GM23338 (cell line): ENCODE results near the gene ETFBKMT. TPM values are rescaled to one million over a fixed set of nuclear protein-coding genes. Genes with fewer than 3 reads are reported as not detected.
"Not testable (repeated sequence)": the region's sequence is repeated elsewhere in the genome, so short reads cannot be mapped to it uniquely, and the experiment has no call there.

ENCODE experiments used
- ATAC-seq: fragments of 200-7000 bp; cut with Tn5 transposase; 3 replicates; pipeline ENCODE4 v1.9.1; 2020
- DNase-seq: peaks from one replicate; pipeline ENCODE4 v3.0.0-alpha.2; 2015; ENCODE audit warnings: low spot score
- H2AFZ ChIP-seq: fragments of 200-600 bp; sonication (generic); 2 replicates; pipeline ENCODE4 v1.8.0; 2016; ENCODE audit warnings: antibody characterized with exemption, mild to moderate bottlenecking, moderate library complexity
- H3F3A ChIP-seq: fragments of 200-600 bp; sonication (generic); replicated peaks from 2 replicates; pipeline ENCODE4 v1.8.0; 2017; ENCODE audit warnings: antibody characterized with exemption, mixed run types, low read depth
- H3K27ac ChIP-seq: fragments of 200-600 bp; sonication (generic); 2 replicates; pipeline ENCODE4 v1.6.1; 2016; ENCODE audit warnings: low read depth
- H3K27me3 ChIP-seq: fragments of 200-600 bp; sonication (generic); 2 replicates; pipeline ENCODE4 v1.8.0; 2016; ENCODE audit warnings: mild to moderate bottlenecking, mixed run types, moderate library complexity; ENCODE audit not compliant: insufficient read depth
- H3K36me3 ChIP-seq: fragments of 200-600 bp; sonication (generic); 2 replicates; pipeline ENCODE4 v1.8.0; 2016; ENCODE audit warnings: mild to moderate bottlenecking; ENCODE audit not compliant: insufficient read depth
- H3K4me1 ChIP-seq: fragments of 200-600 bp; sonication (generic); 2 replicates; pipeline ENCODE4 v1.8.0; 2016; ENCODE audit warnings: mild to moderate bottlenecking, moderate library complexity; ENCODE audit not compliant: insufficient read depth
- H3K4me2 ChIP-seq: fragments of 200-600 bp; sonication (generic); 2 replicates; pipeline ENCODE4 v1.7.1; 2017; ENCODE audit warnings: mixed run types
- H3K4me3 ChIP-seq: fragments of 200-600 bp; sonication (generic); 2 replicates; pipeline ENCODE4 v1.6.1; 2016; ENCODE audit warnings: mixed run types
- H3K79me2 ChIP-seq: fragments of 200-600 bp; sonication (generic); replicated peaks from 2 replicates; pipeline ENCODE4 v1.8.0; 2017; ENCODE audit warnings: mild to moderate bottlenecking; ENCODE audit not compliant: insufficient read depth
- H3K9me2 ChIP-seq: fragments of 200-600 bp; sonication (generic); 2 replicates; pipeline ENCODE4 v1.8.0; 2017; ENCODE audit not compliant: insufficient read depth
- H4K20me1 ChIP-seq: fragments of 200-600 bp; sonication (generic); replicated peaks from 2 replicates; pipeline ENCODE4 v1.8.0; 2017; ENCODE audit warnings: mild to moderate bottlenecking; ENCODE audit not compliant: insufficient read depth
- H3K27ac Mint-ChIP-seq: 2 replicates; pipeline ENCODE4 v1.8.0; 2020; ENCODE audit warnings: inconsistent platforms, mild to moderate bottlenecking, moderate library complexity, mixed read lengths
- H3K27me3 Mint-ChIP-seq: 3 replicates; pipeline ENCODE4 v1.8.0; 2022; ENCODE audit warnings: low read depth, mild to moderate bottlenecking, moderate library complexity, mixed read lengths, inconsistent platforms; ENCODE audit not compliant: insufficient read depth, poor library complexity
- H3K36me3 Mint-ChIP-seq: 3 replicates; pipeline ENCODE4 v1.8.0; 2021; ENCODE audit warnings: low read depth, mild to moderate bottlenecking, inconsistent platforms, moderate library complexity, mixed read lengths
- H3K4me1 Mint-ChIP-seq: 3 replicates; pipeline ENCODE4 v1.8.0; 2020; ENCODE audit warnings: mild to moderate bottlenecking, inconsistent platforms, mixed read lengths
- H3K4me3 Mint-ChIP-seq: 3 replicates; pipeline ENCODE4 v1.8.0; 2021; ENCODE audit warnings: moderate library complexity, mild to moderate bottlenecking, inconsistent platforms, mixed read lengths
- H3K9me3 Mint-ChIP-seq: 3 replicates; pipeline ENCODE4 v1.8.0; 2020; ENCODE audit warnings: moderate library complexity, mild to moderate bottlenecking, inconsistent platforms, mixed read lengths
- CTCF ChIP-seq, 2 experiments: fragments of 200-600 bp in 1 of 2; sonication (generic) in 1 of 2; conservative IDR thresholded peaks; 2 replicates each; pipeline versions ENCODE4 v1.5.1 to v1.6.1; 2016 to 2017; ENCODE audit warnings: antibody characterized with exemption in 2 of 2, low read depth in 2 of 2, mild to moderate bottlenecking in 2 of 2, moderate library complexity in 1 of 2
- EZH2 ChIP-seq: fragments of 200-600 bp; sonication (generic); IDR thresholded peaks from one replicate; pipeline ENCODE4 v1.8.0; 2017; ENCODE audit warnings: antibody characterized with exemption, mild to moderate bottlenecking, low read depth; ENCODE audit not compliant: unreplicated experiment
- EZH2phosphoT487 ChIP-seq: fragments of 200-600 bp; sonication (generic); IDR thresholded peaks from one replicate; pipeline ENCODE4 v1.8.1; 2018; ENCODE audit warnings: antibody characterized with exemption; ENCODE audit not compliant: unreplicated experiment
- NANOG ChIP-seq: IDR thresholded peaks from 2 replicates; pipeline ENCODE4 v1.6.1; 2016; ENCODE audit warnings: antibody characterized with exemption, borderline replicate concordance
- POLR2AphosphoS5 ChIP-seq: IDR thresholded peaks from 2 replicates; pipeline ENCODE4 v1.6.1; 2016; ENCODE audit warnings: antibody characterized with exemption, low read depth
- STAT1 ChIP-seq: IDR thresholded peaks from one replicate; pipeline ENCODE4 v1.6.1; 2016; ENCODE audit warnings: antibody characterized with exemption; ENCODE audit not compliant: unreplicated experiment
- ZNF114 ChIP-seq: fragments of 250-450 bp; sonication (Bioruptor Pico); IDR thresholded peaks from 2 replicates; pipeline ENCODE4 v1.5.0; 2020; ENCODE audit warnings: mild to moderate bottlenecking, moderate library complexity
- polyA plus RNA-seq: library from polyadenylated mRNA; unstranded; fragments of >200 nt; fragmentation: Nextera tagmentation; extraction: Ambion mirVana; gene quantifications from 2 replicates; pipeline ENCODE4 v1.2.1, GENCODE V29; 2016
- total RNA-seq: library from RNA; depleted of rRNA; stranded (reverse); fragments of >200 nt; shearing (Covaris generic); gene quantifications from 2 replicates; pipeline ENCODE4 v1.2.3, GENCODE V29; 2014

Gene ETFBKMT
- total and polyA plus RNA-seq, 2 experiments from 2014 or later: 0.79 to 3.2 TPM

- no peak overlapping the region for H3K4me3 Mint-ChIP-seq
- Histone ChIP-seq H3K4me1 (peaks cover 10% of the 10 kb centered on the region), H3K4me2 (no peak overlapping the region), H4K20me1 (no peaks in the 10 kb centered on the region), H3K79me2 (no peaks in the 10 kb centered on the region), H3F3A (no peaks in the 10 kb centered on the region), H3K9me2 (no peaks in the 10 kb centered on the region; the same call in 1 of the 2 replicates), H2AFZ (no peak overlapping the region), H3K36me3 (peaks cover 4% of the 10 kb centered on the region; the same call in 1 of the 2 replicates), H3K4me3 (no peak overlapping the region), H3K27ac (no peak overlapping the region), H3K27me3 (no peaks in the 10 kb centered on the region)
- no peaks in the 10 kb centered on the region for H3K4me1 Mint-ChIP-seq
- H3K27me3 Mint-ChIP-seq: peaks cover 3% of the 10 kb centered on the region
- no peak overlapping the region for H3K27ac Mint-ChIP-seq
- H3K9me3 Mint-ChIP-seq: peaks cover 35% of the 10 kb centered on the region
- DNase-seq (no peak), ATAC-seq (no peak)
- no peak for TF ChIP-seq ZNF114 (CRISPR knock-in tag)
- TF ChIP-seq EZH2: no peak
- no peak for TF ChIP-seq EZH2phosphoT487
- no peak for TF ChIP-seq STAT1
- peaks cover 55% of the 10 kb centered on the region for H3K36me3 Mint-ChIP-seq
These were observed 26.3 kb downstream of the ETFBKMT start for GRCh38 chr12:31685801-31686200.

DNA sequence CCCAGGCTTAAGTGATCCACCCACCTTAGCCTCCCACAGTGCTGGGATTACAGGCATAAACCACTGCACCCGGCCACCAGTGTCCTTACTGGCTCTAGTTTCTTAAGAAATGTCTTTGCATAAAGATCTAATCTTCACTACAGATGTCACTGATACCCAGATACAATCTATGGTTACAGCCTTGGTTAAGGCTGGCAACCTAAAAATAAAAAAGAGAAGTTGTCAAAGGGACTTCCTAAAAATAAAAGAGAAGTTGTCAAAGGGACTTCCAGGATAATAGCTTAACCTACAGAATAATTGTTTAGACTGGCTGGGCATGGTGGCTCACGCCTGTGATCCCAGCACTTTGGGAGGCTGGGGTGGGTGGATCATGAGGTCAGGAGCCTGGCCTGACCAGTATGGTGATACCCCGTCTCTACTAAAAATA is 27.6 kb downstream of the ETFBKMT start:
- no peaks in the 10 kb centered on the region; the same call in 1 of the 2 replicates for H3K9me2 ChIP-seq
- Mint-ChIP-seq H3K4me3 (no peak overlapping the region), H3K27me3 (peaks cover 3% of the 10 kb centered on the region), H3K36me3 (peaks cover 56% of the 10 kb centered on the region), H3K9me3 (peaks cover 32% of the 10 kb centered on the region), H3K27ac (no peak overlapping the region), H3K4me1 (no peaks in the 10 kb centered on the region)
- no peak overlapping the region for H2AFZ ChIP-seq
- no peaks in the 10 kb centered on the region for H3K27me3 ChIP-seq
- no peak for ATAC-seq
- H4K20me1 ChIP-seq: no peaks in the 10 kb centered on the region
- no peak overlapping the region for H3K4me3 ChIP-seq
- no peak overlapping the region for H3K27ac ChIP-seq
- DNase-seq: no peak
- TF ChIP-seq NANOG: no peak
- TF ChIP-seq POLR2AphosphoS5: no peak
- no peak for TF ChIP-seq CTCF (conservative IDR thresholded peaks at IDR 0.05; ENCODE audit: low read depth in 2 of 2)
- H3K36me3 ChIP-seq: peaks cover 4% of the 10 kb centered on the region; the same call in 1 of the 2 replicates
- H3F3A ChIP-seq: no peaks in the 10 kb centered on the region
- H3K79me2 ChIP-seq: no peaks in the 10 kb centered on the region
- peaks cover 6% of the 10 kb centered on the region; the same call in 1 of the 2 replicates for H3K4me1 ChIP-seq
- H3K4me2 ChIP-seq: no peak overlapping the region

DNA sequence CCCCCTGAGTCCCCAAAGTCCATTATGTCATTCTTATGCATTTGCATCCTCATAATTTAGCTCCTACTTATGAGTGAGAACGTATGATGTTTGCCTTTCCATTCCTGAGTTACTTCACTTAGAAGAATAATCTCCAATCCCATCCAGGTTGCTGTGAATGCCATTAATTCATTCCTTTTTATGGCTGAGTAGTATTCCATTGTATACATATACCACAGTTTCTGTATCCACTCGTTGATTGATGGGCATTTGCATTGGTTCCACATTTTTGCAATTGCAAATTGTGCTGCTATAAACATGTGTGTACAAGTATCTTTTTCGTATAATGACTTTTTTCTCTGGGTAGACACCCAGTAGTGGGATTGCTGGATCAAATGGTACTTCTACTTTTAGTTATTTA is 30.4 kb downstream of the ETFBKMT start:
- not testable (repeated sequence) for H3K9me3 Mint-ChIP-seq, DNase-seq

More for the DNA sequence above, 30.4 kb downstream of the ETFBKMT start:
- H3K27me3 ChIP-seq, H3K4me3 Mint-ChIP-seq, H3K4me1 Mint-ChIP-seq, H3K4me1 ChIP-seq, H3F3A ChIP-seq, H3K9me2 ChIP-seq, H3K36me3 ChIP-seq, ATAC-seq, H2AFZ ChIP-seq, H3K27me3 Mint-ChIP-seq, H3K4me2 ChIP-seq, H3K79me2 ChIP-seq, H3K4me3 ChIP-seq, H3K27ac ChIP-seq, H4K20me1 ChIP-seq, H3K27ac Mint-ChIP-seq: not testable (repeated sequence)
- H3K36me3 Mint-ChIP-seq: peaks cover 29% of the 10 kb centered on the region; the same call in 2 of the 3 replicates
